GM12873 (cell line): ENCODE data around the gene SFMBT1.

Experiments used
- CTCF ChIP-seq: IDR thresholded peaks from 2 replicates; pipeline ENCODE4 v1.5.1; 2012; ENCODE audit warnings: low read depth, mild to moderate bottlenecking, moderate library complexity, low read length, control low read depth; ENCODE audit not compliant: insufficient read depth; ENCODE audit errors: missing control alignments

SFMBT1 gene

GRCh38 chr3:52897130-52898122 lies 148.4 kb downstream of the SFMBT1 start, which contains the start of gene STIMATE:
Gene STIMATE, minus strand, starts transcription at chr3:52897548. Its CDS starts 98 bp downstream, at chr3:52897450.
- peak; percentile 2 for TF ChIP-seq CTCF

- no peak for TF ChIP-seq CTCF
Observed at GRCh38 chr3:52896613-52897012, 149.3 kb downstream of the SFMBT1 start.

GRCh38 chr3:52896151-52896550 lies 149.7 kb downstream of the SFMBT1 start:
- TF ChIP-seq CTCF: no peak

- no peak for TF ChIP-seq CTCF
Observed at GRCh38 chr3:52895418-52895817, 150.5 kb downstream of the SFMBT1 start.

- TF ChIP-seq CTCF: no peak
Observed at GRCh38 chr3:52894756-52895155, 151.1 kb downstream of the SFMBT1 start.

- TF ChIP-seq CTCF: no peak
Observed at GRCh38 chr3:52893723-52894122, 152.2 kb downstream of the SFMBT1 start.

GRCh38 chr3:52892625-52893311 lies 153.1 kb downstream of the SFMBT1 start:
- TF ChIP-seq CTCF: no peak
